RCC 7860 (cell line): ENCODE results near the gene MS4A4A.
"Not testable (repeated sequence)": the region's sequence is repeated elsewhere in the genome, so short reads cannot be mapped to it uniquely, and the experiment has no call there.

Experiments
- DNase-seq: peaks from one replicate; pipeline ENCODE4 v3.0.0-alpha.2; 2015; ENCODE audit warnings: low spot score
- FAIRE-seq: peaks from 2 replicates; lab custom pipeline; 2012; peaks lifted over from hg19 to GRCh38; lab: Jason Lieb, UNC

MS4A4A gene

DNA sequence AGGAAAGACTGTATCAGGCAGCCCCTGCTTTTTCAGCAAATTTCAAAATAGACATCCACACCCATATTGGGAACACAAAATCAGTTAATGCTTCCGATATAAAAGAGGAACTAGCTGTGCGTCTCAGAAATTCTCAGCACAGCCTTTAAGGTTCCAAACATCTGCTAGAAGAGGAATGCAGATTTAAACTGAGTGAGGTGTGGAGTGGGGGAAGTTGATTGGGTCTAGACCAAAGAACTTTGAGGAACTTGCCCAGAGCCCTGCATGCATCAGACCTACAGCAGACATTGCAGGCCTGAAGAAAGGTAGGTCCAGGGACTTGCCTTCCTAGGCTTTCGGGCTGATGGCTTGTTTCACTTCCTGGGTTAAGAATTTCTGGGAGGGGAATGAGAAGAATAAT, at the start of gene MS4A4A:
TSS of gene MS4A4A (plus strand) at position 255 of the 400 bp plus-strand sequence. CDS start at position 265, 10 bp downstream.
- DNase-seq (no peak), FAIRE-seq (no peak)

DNA sequence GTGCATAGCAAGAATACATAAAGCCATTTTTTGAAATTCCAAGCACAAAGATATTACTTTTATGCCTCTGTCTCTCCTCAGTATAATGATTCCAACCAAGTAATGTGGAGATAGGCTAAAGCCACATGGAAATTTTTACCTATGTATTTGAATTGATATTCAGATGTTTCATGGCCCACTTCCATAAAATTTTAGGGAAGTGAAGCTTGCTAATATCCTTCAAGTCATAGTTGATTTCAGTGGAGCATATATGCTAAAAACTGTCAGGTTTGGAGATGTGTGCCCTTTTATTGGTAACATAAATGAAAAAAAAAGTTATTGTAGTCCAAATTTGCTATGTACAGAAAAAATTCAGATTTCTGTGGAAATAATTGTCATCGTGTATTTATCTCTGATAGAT, 49.8 kb upstream of the MS4A4A start:
- FAIRE-seq (no peak), DNase-seq (no peak)

DNA sequence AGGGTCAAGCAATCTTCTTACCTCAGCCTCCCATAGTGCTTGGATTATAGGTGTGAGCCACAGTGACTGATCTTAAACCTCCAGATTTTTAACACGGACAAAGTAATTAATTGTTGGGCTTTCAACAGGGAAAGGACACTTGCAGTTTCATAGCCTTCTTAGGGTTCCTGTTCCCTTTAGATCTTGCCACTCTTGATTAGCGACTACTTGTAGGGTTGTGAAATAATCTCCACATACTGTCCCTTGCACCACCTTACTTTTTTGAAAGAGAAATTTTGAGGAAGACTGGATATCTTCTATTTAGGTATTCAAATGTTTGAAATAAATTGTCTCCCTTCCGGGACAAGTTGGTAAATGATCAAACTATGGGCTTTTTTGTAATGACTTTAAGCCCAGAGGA, 45.1 kb upstream of the MS4A4A start:
- FAIRE-seq = no peak
- DNase-seq = no peak

DNA sequence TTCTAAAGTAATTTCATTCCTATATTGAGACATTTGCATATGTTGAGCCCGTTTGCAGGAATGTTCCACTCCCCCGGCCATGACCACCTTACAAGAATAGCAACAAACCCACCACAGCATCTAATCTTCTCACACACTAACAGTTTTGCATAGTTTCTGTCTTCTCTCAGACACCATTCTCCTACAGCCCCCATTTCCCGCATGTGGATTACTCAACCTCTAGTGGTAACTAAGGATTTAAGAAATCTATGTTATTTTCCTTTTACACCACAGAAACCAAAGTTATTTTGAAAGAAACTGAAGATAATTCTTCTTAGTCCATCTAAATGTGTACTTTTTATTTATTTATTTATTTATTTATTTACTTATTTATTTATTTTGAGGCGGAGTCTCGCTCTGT, 39.8 kb upstream of the MS4A4A start:
- FAIRE-seq = no peak
- DNase-seq = no peak

DNA sequence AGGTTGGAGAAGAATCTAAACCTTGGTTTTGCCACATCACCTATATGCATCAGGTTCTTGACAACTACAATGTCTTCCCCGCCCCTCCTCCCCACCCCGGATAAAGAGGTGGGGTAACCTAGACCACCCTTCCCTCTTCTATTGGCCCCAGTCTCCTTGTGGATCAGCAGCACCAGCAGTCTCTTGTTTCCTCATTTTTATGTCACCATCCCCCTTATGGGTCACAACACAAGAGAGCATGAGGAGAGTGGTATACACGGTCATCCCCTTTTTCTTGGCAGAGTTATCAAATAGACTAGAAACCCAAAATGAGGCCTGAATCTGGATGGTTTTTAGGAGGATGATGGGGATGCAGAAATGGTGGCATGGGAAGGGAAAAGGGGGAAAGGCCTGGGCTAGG, 38.7 kb upstream of the MS4A4A start:
- no peak for FAIRE-seq
- DNase-seq = no peak

DNA sequence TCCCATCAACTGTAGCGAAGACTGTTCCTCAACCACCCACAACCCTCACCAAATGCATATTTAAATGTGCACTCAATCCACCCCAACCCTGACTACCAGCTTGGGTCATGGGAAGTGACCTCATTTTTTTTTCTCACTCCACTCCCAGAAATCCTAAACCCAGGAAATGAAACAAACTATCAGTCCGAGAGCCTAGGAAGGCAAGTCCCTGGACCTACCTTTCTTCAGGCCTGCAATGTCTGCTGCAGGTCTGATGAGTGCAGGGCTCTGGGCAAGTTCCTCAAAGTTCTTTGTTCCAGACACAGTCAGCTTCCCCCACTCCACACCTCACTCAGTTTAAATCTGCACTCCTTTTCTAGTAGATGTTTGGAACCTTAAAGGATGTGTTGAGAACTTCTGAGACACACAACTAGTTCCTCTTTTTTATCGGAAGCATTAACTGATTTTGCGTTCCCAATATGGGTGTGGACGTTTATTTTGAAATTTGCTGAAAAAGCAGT, 37.7 kb upstream of the MS4A4A start, which contains the start of gene MS4A4E:
TSS of gene MS4A4E (minus strand) at position 398 of the 500 bp plus-strand sequence. CDS start 13,082 bp downstream, outside the sequence.
- DNase-seq (no peak), FAIRE-seq (no peak)

DNA sequence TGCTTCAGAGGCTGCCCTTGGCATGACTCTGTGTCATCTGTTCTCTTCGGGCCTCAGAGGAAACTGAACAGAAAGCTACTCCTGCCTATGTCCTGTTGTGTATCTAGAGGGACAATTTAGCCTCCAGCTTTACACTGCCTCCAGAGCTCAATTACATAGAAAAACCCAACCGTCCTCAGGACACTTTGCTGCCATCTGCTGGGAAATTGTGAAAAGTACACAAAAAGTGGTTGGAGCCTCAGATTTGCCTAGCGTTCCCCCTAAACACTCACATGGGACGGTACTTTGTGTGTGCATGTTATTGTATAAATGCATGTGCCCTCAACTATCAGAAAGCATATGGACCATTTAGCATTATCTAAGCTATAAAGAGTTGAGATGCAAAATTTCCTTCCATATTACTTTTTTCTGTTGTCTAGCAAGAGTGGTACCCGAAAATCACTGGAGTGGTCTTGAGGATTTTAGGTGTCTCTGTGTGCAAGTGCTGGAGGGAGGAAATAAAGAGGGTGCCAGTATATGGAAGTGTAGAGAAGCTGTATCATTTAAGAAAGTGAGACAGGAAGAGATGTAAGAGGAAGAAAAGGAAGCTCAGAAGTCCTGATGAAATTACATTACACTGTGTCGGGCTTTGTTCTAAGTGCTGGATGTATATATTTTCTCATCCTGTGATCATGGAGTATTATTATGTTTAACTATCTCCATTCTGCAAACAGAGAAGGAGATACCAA, 28.8 kb upstream of the MS4A4A start:
- DNase-seq (no peak), FAIRE-seq (no peak)

DNA sequence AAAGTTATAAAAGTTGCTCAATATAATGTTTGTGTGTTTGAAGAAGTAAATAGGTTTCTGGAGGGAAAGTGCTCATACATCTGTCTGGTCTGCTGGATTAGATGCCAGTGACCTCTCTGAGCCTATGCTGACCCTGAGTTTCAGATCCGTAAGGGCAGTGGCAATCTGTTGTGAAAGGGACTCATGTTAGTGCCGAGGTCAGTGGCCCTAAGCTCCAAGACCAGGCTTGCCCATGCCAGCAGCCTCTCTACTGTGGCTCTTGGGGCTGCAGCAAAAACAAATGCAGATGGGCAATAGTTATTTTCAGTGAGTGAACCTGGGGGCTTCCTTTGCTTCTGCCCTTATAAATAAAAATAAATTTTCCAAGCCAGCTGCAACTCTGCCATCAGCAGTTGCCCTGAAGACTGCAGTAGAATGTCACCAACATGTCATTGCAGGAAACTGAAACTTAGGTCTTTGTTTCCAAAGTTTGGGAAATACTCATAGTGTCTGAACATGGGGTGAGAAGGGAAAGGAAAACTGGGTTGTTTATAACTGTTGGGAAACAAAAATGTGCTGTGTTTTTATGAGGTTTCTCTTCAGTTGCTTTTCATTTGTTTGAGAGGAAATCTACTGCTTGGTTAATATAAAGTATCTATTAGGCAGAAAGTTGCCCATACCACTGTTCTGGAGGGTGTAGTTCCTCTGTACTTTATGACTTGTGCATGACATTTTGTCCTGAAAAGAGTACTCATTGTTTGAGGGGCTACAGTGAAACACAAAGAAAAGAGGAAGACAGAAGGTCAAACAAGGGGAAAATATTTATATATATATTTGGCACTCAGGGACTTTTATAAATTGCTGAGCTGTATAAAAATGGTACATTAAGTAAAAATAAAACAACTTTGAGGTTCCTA, 28.0 kb upstream of the MS4A4A start:
- FAIRE-seq (no peak), DNase-seq (no peak)

DNA sequence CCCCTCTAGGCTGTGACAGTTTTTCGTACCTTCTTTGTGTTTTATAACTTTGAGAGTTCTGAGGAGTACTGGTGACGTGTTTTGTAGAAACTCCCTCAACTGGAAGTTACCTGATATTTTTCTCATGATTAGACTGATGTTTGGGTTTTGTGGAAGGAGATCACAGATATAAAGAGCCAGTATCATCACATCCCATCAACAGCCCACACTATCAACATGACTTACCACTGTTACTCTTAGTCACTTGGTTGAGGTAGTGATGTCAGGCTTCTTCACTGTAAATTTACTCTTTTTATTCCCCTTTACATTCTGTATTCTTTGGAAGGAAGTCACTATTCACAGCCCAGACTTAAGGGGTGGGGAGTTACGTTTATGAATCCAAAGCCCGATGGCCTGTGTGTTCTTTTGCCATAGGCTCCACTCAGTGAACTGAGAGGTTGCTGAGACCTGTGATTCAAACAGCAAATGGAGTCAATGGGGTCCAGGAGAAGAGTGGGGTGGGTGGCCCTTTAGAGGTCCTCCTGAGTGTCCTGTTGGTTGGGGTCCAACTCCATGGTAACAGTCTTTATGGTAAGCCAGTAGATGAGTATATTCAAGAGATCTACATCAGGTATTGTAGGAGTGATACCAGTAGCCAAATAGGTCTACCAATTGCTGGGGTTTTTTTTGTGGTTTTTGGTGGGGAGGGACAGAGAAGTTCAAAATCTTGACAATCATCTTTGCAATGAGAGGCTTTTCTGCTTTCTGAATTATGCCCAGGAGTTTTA, 22.3 kb upstream of the MS4A4A start:
- FAIRE-seq = no peak
- DNase-seq = no peak

DNA sequence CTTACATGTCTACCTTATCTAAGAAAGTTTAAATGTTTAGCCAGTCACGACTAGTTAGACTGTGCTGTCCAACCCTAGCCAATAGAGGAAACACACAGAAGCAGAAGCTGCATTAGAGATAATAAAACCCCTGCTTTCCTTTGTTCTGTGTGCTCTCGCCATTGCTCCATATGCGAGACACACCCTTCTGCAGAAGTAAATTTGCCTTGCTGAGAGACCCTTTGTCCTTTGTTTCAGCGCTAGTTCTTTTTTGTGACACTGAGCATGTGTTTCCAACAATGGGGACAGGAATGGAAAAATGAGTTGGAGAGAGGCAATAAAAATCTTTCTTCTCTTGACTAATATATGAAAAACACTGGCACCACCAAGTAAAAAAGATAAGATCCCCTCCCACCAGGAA, 19.5 kb upstream of the MS4A4A start:
- DNase-seq = no peak
- no peak for FAIRE-seq

DNA sequence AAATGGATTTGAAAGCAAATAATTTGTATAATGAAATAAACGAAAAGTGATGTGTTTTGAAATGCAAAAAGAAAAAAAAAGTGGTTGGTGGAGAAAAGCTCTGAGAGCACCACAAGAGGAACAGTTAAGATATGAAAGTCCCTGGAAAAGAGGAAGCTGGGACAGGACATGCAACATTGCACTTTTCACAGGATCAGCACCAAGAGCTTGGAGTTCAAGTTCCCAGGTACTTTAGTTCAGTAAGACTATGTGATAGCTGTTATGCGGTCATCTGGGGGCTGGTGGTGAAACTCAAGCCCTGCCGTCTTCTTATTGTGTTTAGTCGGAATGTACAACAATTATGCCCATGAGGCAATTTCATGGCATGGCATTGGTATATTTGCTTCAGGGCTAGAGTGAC, 17.1 kb upstream of the MS4A4A start:
- FAIRE-seq = no peak
- no peak for DNase-seq

DNA sequence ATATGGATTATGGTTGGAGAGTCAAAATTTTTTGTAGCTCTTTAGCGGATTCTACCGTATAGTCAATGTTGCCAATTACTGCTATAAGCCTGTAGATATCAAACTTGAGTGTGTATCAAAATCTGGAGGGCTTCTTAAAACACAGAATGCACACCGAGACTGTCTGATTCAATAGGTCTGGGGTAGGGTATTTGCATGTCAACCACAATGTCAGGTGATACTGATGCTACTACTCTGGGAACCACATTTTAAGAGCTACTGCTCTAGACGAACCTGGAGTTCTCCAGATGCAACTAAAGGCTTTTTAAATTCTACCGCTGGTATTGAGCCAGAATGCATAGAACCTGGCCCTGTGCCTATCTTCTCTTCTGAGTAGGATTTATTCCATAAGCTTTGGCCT, 15.8 kb upstream of the MS4A4A start:
- DNase-seq = no peak
- no peak for FAIRE-seq

DNA sequence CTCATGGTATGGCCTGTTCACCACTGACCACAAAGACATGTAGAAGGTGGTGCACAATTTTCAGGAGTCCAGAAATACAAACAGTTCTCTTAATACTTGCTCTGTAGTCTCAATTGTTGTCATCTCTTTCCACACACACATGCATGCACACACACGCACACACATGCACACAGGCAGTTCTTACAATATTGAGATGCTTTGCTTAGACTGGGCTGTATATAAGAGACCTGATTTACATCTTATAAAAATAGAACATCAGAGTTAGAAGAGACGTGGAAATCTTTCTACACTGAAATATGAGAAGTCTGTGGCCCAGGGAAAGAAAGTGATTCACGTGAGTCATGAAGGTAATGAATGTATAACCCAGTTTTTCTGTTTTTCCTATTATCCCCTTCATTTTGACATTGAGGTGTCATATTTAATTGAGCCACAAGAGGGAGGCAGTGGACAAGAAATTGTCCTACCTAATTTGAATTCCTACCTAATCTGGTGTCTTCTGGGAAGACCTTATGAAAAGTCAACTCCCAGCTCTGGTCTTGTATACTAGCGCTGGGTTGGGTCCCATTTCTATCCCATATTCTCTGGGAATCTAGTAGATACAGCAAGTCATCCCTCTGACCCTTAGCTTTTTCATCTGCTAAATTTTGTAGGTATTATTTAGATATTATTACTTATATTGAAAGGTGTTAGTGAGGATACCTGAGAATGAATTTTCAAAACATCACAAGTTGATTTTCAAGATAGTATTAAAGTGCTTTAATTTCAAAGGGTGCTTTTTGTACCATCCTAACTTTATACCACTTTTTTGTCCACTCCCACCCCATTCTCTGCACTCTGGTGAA, 14.9 kb upstream of the MS4A4A start:
- peak; percentile 34 for FAIRE-seq
- DNase-seq = peak; percentile 39

DNA sequence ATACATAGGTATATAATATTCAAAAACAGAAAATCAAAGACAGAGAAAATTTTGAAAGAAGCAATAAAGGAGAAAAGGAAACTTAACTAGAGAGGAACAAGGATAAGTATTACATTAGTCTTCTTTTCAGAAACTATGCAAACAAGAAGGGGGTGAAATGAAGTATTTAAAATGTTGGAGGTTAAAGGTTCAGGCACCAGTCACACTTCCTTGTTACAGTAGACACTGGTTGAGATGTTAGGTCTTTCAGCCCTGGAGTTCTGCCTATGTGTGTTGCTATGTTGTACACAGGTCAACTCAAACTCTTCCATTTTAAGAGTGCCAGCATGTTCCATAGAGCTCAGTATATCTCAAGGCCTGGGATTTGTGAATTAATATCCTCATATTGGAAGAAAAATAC, 6.0 kb upstream of the MS4A4A start:
- no peak for FAIRE-seq
- DNase-seq = no peak

DNA sequence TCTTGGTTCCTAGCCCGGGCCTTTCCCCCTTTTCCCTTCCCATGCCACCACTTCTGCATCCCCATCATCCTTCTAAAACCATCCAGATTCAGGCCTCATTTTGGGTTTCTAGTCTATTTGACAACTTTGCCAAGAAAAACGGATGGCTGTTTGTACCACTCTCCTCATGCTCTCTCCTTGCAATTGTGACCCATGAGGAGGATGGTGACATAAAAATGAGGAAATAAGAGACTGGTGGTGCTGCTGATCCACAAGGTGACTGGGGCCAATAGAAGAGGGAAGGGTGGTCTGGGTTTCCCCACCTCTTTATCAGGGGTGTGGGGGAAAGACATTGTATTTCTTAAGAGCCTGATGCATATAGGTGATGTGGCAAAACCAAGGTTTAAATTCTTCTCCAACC, 1.0 kb downstream of the MS4A4A start:
- no peak for FAIRE-seq

DNA sequence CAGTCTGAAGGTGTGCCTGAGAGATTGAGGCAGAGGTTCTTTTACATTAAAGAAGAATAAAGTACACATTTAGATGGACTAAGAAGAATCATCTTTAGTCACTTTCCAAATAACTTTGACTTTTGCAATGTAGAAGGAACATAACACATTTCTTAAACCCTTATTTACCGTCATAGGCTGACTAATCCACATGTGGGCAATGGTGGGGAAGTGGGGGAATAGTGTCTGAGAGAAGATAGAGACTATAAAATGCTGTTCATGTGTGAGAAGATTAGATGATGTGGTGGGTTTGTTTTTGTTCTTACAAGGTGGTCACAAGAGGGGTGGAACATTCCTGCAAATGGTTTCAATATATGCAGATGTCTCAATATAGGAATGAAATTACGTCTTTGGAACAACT, 1.8 kb downstream of the MS4A4A start:
- DNase-seq = no peak
- no peak for FAIRE-seq

More for the DNA sequence above, 1.0 kb downstream of the MS4A4A start:
- DNase-seq = no peak

DNA sequence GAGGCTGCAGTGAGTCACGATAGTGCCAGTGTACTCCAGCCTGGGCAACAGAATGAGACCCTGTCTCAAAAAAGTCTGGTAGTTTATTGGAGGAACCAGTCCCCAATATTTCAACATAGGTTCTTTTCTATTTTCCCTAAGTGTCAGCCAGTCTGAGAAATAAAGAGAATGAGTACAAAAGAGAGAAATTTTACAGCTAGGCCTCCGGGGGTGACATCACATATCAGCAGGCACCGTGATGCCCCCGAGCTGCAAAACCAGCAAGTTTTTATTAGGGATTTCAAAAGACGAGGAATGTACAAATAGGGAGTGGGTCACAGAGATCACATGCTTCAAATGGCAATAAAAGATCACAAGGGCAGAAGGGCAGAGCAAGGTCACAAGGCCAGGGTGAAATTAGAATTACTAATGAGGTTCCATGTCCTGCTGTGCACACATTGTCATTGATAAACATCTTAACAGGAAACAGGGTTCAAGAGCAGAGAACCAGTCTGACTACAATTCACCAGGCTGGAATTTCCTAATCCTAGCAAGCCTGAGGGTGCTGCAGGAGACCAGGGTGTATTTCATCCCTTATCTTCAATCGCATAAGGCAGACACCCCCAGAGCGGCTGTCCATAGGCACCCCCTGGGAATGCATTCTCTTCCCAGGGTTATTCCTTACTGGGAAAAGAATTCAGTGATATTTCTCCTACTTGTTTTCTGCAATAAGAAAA, 5.1 kb downstream of the MS4A4A start:
- not testable (repeated sequence) for FAIRE-seq

DNA sequence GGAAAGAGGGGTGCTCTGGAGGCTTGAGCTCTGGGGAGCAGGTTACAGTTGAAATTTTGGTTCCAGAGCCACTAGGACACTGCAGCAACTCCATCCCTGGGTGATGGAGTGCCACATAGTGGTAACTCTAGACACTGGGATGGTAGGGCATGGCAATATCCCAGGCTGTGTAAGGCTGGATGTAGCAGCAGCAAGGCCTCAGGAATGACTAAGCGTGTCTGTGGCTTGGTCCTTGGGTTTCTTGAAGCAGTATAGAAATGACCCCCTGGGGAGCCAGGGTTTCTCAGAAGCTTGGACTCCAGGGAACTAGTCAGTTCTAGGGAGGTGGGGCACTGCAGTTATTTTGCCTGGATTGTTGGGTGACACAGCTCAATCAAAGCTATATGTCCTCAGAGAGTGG, 8.1 kb downstream of the MS4A4A start:
- peak; percentile 55 for DNase-seq
- no peak for FAIRE-seq

More for the DNA sequence above, 5.1 kb downstream of the MS4A4A start:
- DNase-seq = not testable (repeated sequence)

DNA sequence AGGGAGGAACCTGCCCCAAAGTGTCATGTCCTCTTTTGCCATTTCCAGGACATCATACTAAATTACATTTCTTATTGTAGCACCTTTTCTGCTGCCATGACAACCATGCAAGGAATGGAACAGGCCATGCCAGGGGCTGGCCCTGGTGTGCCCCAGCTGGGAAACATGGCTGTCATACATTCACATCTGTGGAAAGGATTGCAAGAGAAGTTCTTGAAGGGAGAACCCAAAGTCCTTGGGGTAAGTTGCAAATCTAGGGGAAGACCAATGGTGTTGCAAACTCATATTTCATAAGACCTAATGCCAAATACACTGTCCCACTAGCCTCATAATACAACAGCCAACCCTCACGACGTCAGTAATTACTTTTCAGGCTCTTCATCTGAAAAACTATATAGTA, 11.7 kb downstream of the MS4A4A start:
- DNase-seq = no peak
- no peak for FAIRE-seq
